Spleen (tissue), 7 donors: ENCODE data around the gene GPHN.

ENCODE experiments used
- CTCF ChIP-seq, 11 experiments: fragments of 200-600 bp in 7 of 11; fragments of 450-650 bp in 4 of 11; sonication (generic) in 4 of 11; IDR thresholded peaks in 8 of 11; conservative IDR thresholded peaks in 3 of 11; 1 replicate in 7 of 11; 2 replicates in 4 of 11; pipeline versions ENCODE4 v1.4.0 to v1.8.0; 2016 to 2021; ENCODE audit warnings: antibody characterized with exemption in 11 of 11, inconsistent platforms in 4 of 11, mild to moderate bottlenecking in 1 of 11
- POLR2A ChIP-seq, 3 donors: fragments of 450-650 bp; IDR thresholded peaks; one replicate each; pipeline ENCODE4 v1.5.1; 2017; ENCODE audit warnings: antibody characterized with exemption in 3 of 3, mild to moderate bottlenecking in 1 of 3
- POLR2AphosphoS5 ChIP-seq, 3 donors: sonication (generic); formaldehyde crosslinking; IDR thresholded peaks; one replicate each; pipeline ENCODE4 v1.5.1; 2017; ENCODE audit warnings: antibody characterized with exemption in 3 of 3
- donor health status: DM: no; HTN: no; CAD: no; lungs with moderate emphysema.
- donor health status: DM: no; HTN: no; CAD: no.
- donor health status: DM: no; HTN: no; CAD: no.

- TF ChIP-seq POLR2A (IDR thresholded peaks at IDR 0.05) = no peak
- no peak for TF ChIP-seq POLR2AphosphoS5 (IDR thresholded peaks at IDR 0.05)
- TF ChIP-seq CTCF (IDR thresholded peaks at IDR 0.05 in 8 of 11, conservative IDR thresholded peaks at IDR 0.05 in 3 of 11) = no peak
These were observed 436.9 kb downstream of the GPHN start for GRCh38 chr14:66944872-66945271.
